ENCODE measurements around the gene MORF4L1. TPM values are rescaled to one million over a fixed set of nuclear protein-coding genes. Genes with fewer than 3 reads are reported as not detected.
"Not testable (repeated sequence)": the region's sequence is repeated elsewhere in the genome, so short reads cannot be mapped to it uniquely, and the experiment has no call there.

MORF4L1 gene
- total and polyA plus RNA-seq, 8 donors = 262 to 774 (median 712) TPM

DNA sequence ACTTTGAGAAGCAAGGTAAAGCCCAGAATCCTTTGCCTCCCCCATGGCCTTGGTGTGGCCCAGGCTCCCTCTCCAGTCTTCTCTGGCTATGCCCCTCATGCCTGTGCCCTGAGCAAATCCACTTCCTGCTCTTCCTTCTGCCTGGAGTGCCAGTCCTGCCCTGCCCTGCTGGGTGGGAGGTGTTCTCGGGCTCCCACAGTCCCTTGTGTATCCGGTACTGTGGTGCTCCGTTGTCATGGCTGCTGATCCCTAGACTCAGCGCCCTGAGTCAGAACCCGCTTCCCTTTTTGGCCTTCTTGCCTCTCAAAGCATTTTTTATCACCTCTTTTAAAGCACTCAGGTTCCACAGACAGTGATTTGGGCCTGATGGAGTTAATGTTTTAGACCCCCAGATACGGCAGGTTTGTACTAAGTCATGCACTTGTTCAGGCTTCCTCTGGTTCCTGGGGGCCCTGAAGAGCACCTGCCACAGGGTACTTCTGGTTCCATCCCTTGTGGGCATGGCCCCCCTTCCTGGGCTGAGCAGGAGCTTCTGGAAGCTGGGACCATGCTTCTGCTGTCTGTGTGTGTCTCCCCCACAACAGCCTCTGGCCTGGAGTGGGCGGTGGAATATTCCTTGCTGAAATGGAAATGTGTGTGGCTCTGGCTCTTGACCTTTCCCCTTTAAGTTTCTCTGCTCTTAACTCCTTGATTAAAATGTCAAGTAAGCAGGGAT lies 31.9 kb upstream of the MORF4L1 start:
- TF ChIP-seq CTCF (IDR thresholded peaks at IDR 0.05) = no peak
- no peak overlapping the region for H3K27ac ChIP-seq
- intact Hi-C loops (cut with DNase I) = no loop called here
- H3K4me3 ChIP-seq = no peak overlapping the region
- H3K27me3 ChIP-seq = no peaks in the 10 kb centered on the region
- H3K4me1 ChIP-seq = no peaks in the 10 kb centered on the region
- ATAC-seq (peak; percentile 56), DNase-seq (no peak)
- H3K9me3 ChIP-seq = no peaks in the 10 kb centered on the region
- H3K36me3 ChIP-seq = no peaks in the 10 kb centered on the region

DNA sequence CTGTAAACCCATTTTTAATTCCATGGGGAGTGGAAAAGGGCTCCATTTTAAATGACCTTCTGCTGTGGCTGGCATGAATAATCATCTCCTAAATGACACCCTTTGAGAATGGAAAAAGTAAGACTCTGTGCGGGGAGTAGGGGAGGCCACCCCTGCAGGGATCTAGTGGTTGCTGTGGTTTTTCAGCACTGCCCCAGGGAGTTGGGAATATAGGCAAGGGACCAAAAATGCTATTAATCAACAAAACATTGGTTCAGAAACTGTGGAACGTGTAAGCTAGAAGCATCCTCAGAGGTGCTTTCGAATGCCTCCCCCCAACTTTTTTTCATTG lies 31.3 kb upstream of the MORF4L1 start:
- no peaks in the 10 kb centered on the region for H3K9me3 ChIP-seq
- no peak overlapping the region for H3K27ac ChIP-seq
- no peaks in the 10 kb centered on the region for H3K4me1 ChIP-seq
- ATAC-seq = no peak
- H3K36me3 ChIP-seq = no peaks in the 10 kb centered on the region
- no peak for TF ChIP-seq CTCF (IDR thresholded peaks at IDR 0.05)
- no peaks in the 10 kb centered on the region for H3K27me3 ChIP-seq
- no peak overlapping the region for H3K4me3 ChIP-seq
- no peak for DNase-seq
- intact Hi-C loops (cut with DNase I) = no loop called here

DNA sequence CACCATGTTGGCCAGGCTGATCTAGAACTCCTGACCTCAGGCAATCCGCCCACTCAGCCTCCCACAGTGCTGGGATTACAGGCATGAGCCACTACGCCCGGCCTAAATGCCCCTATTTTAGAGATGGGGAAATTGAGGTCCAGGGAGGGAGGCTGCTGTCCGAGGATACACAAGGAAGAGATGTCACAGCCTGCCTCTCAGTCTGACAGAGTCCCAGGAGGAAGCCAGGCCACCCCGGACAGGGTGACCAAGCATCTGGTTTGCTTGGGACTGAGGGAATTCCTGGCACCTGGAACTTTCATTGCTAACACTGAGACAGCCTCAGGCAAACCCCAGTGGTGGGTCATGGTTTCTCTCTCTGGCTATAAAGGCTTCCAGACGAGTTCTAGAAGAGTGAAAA lies 30.8 kb upstream of the MORF4L1 start:
- Histone ChIP-seq H3K27me3 (no peaks in the 10 kb centered on the region), H3K27ac (no peak overlapping the region), H3K9me3 (no peaks in the 10 kb centered on the region), H3K4me3 (no peak overlapping the region), H3K36me3 (no peaks in the 10 kb centered on the region), H3K4me1 (no peaks in the 10 kb centered on the region)
- DNase-seq = no peak
- intact Hi-C loops (cut with DNase I) = no loop called here
- TF ChIP-seq CTCF (IDR thresholded peaks at IDR 0.05) = no peak
- no peak for ATAC-seq

GRCh38 chr15:78842519-78842918 lies 30.2 kb upstream of the MORF4L1 start:
- no peaks in the 10 kb centered on the region for H3K36me3 ChIP-seq
- no peak for ATAC-seq
- no peaks in the 10 kb centered on the region for H3K9me3 ChIP-seq
- H3K4me1 ChIP-seq = no peaks in the 10 kb centered on the region
- H3K4me3 ChIP-seq = no peak overlapping the region
- no peak for TF ChIP-seq CTCF (IDR thresholded peaks at IDR 0.05)
- H3K27me3 ChIP-seq = no peaks in the 10 kb centered on the region
- no peak overlapping the region for H3K27ac ChIP-seq
- intact Hi-C loops (cut with DNase I) = no loop called here
- DNase-seq = no peak

DNA sequence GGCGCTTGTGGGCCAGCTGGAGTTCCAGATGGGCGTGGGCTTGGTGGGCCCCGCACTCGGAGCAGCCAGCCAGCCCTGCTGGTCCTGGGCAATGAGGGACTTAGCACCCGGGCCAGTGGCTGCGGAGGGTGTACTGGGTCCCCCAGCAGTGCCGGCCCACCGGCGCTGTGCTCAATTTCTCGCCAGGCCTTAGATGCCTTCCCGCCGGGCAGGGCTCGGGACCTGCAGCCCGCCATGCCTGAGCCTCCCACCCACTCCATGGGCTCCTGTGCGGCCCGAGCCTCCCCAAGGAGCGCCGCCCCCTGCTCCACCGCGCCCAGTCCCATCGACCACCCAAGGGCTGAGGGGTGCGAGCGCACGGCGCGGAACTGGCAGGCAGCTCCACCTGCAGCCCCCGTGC lies 25.8 kb upstream of the MORF4L1 start:
- H3K4me3 ChIP-seq; H3K27ac ChIP-seq; H3K36me3 ChIP-seq; ATAC-seq; H3K4me1 ChIP-seq; intact Hi-C loops (cut with DNase I); H3K27me3 ChIP-seq; H3K9me3 ChIP-seq; DNase-seq: not testable (repeated sequence)

GRCh38 chr15:78847387-78847906 lies 25.2 kb upstream of the MORF4L1 start:
- ATAC-seq; H3K27me3 ChIP-seq; intact Hi-C loops (cut with DNase I): not testable (repeated sequence)

More at GRCh38 chr15:78847387-78847906, 25.2 kb upstream of the MORF4L1 start:
- not testable (repeated sequence) for H3K9me3 ChIP-seq, H3K27ac ChIP-seq, H3K36me3 ChIP-seq, H3K4me3 ChIP-seq, DNase-seq, H3K4me1 ChIP-seq
